22Rv1 (cell line): ENCODE measurements around the gene WDR48.

Experiments
- H3K27ac ChIP-seq: fragments of 450-650 bp; 2 replicates; pipeline ENCODE4 v1.5.1; 2017
- ZFX ChIP-seq: fragments of 450-650 bp; IDR thresholded peaks from 2 replicates; pipeline ENCODE4 v1.6.1; 2017; ENCODE audit warnings: antibody characterized with exemption, borderline replicate concordance
- TF ChIP-seq, protein P1 (sequence below): fragments of 450-650 bp; IDR thresholded peaks from 2 replicates; pipeline ENCODE4 v1.5.1; 2017; ENCODE audit warnings: mild to moderate bottlenecking

The WDR48 gene

DNA sequence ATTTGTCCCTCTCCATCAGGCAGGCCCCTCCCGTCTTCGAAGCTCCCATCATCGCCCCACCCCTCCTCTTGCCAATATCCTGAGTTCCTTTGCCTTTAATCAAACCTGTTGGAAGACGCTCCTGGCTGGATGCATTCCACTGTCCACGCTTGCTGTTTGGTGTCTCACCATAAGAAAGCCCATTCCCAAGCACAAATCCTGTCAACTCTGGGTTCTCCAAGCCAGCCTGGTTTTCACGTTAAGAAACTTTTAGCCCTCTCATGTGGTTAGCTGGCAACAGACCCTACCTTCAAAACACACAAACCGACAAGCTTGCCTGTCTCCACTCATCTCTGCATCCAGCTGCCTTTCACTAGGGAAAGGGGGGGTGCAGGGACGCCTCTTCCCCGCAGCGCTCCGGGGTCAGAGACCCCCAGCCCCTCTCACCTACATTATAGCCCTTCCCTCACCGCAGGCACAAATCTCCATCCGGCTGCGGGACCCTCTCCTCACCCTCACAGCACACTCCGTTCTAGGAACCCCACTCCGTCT is 54.5 kb downstream of the WDR48 start:
- peak overlapping the region; percentile 80 for H3K27ac ChIP-seq

DNA sequence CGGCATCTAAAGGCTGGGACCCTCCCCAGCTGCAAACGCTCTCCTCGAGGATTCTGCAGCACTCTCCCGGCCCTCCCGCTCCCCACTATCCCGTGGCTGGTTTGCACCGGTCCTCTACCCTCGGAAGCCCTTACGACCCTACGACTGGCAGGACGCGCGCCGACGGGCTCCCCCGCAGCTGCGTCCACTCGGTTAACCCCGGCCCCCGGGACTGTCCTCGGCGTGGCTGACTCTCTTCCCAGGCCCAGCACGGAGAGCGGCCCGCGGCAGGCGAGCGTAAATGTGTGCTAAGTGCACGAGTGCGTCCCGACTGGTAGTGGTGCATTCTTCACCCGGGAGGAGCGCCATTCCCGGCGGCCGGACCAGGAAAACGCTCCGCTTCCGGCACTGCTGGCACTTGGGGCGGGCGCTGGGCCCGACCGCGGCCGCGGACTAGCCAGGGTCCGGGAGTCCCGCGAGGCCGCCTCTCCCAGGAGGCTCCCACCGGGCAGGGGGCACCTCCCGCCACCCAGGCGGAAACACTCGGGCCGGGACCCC is 55.1 kb downstream of the WDR48 start:
- H3K27ac ChIP-seq, result peak overlapping the region; percentile 80

More for the DNA sequence above, 54.5 kb downstream of the WDR48 start:
- no peak for TF ChIP-seq ZFX
- TF ChIP-seq, protein P1, sequence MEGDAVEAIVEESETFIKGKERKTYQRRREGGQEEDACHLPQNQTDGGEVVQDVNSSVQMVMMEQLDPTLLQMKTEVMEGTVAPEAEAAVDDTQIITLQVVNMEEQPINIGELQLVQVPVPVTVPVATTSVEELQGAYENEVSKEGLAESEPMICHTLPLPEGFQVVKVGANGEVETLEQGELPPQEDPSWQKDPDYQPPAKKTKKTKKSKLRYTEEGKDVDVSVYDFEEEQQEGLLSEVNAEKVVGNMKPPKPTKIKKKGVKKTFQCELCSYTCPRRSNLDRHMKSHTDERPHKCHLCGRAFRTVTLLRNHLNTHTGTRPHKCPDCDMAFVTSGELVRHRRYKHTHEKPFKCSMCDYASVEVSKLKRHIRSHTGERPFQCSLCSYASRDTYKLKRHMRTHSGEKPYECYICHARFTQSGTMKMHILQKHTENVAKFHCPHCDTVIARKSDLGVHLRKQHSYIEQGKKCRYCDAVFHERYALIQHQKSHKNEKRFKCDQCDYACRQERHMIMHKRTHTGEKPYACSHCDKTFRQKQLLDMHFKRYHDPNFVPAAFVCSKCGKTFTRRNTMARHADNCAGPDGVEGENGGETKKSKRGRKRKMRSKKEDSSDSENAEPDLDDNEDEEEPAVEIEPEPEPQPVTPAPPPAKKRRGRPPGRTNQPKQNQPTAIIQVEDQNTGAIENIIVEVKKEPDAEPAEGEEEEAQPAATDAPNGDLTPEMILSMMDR, result no peak

DNA sequence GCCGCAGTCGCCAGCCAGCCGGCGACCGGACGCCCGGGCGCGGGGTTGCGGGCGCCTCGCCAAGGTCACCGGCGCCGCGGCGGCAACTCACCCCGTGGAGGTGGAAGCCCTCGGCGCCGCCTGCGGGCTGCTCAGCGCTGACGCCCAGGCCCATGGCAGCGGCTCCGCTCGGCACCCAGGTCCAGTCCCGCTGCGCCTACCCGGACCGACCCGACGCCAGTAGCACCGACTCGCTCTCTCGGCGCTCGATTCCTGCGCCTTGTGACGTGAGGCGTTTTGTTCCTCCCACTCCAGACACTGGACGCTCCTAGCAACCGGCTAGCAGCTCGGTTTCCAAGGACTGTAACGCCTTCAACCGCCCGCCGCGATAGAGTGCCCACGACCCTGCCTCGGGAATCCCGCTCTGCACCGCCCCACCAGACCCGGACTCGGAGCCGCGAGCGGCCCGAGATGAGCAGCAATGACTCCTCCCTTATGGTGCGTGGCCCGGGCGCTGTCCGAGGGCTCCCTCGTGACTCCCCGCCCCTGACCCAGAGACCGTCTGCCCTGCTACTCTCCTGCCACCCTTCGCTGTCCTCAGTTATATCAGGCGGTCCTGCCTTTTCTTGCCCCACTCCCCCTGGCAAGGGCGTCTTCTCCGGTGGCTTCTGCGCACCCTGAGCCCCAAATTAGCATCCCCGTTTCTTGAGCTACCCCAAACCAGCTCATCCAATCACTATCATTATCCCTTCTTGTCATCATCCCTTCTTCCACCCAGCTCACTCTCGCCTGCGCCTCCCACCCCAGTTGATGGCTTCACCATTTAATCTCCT is 55.8 kb downstream of the WDR48 start, which contains the start of the genes GORASP1 and TTC21A:
Gene GORASP1, minus strand, starts transcription at position 240 of the 812 bp plus-strand sequence. Its CDS starts 86 bp downstream, at position 154.
Gene TTC21A, plus strand, starts transcription at position 293 of the 812 bp plus-strand sequence. Its CDS starts 158 bp downstream, at position 451.
- peak within 1 kb of the TSS; percentile 80 for H3K27ac ChIP-seq
- no peak for TF ChIP-seq ZFX
- TF ChIP-seq, protein P1, result no peak; the same call in 1 of the 2 replicates

More for the DNA sequence above, 55.1 kb downstream of the WDR48 start:
- no peak for TF ChIP-seq ZFX
- TF ChIP-seq, protein P1, result peak; percentile 8; the same call in 1 of the 2 replicates

DNA sequence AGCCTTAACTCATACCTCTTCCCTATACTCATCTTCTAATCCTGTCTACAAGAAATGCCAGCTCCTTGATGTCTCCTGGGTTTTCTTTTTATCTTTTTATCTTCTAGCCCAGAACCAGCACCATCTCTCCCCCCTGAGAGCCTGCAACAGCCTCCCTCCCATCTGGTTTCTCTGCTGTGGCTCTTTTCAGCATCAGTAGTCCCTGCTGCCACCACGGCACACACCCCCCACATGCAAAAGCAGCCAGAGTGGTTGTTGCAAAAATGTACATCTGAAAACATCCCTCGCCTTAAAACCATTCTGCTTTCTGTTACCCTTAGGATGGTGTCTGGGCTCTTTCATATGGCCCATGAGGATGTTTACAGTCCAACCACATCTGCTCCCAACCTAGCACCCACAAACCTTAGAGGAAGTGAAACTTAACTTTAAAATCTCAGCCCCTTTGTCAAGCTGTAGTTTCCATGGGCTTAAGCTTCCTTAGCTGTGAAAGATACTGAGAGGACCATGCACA is 56.4 kb downstream of the WDR48 start:
- peak overlapping the region; percentile 80; the same call in 1 of the 2 replicates for H3K27ac ChIP-seq
- TF ChIP-seq, protein P1, result no peak
- no peak for TF ChIP-seq ZFX

DNA sequence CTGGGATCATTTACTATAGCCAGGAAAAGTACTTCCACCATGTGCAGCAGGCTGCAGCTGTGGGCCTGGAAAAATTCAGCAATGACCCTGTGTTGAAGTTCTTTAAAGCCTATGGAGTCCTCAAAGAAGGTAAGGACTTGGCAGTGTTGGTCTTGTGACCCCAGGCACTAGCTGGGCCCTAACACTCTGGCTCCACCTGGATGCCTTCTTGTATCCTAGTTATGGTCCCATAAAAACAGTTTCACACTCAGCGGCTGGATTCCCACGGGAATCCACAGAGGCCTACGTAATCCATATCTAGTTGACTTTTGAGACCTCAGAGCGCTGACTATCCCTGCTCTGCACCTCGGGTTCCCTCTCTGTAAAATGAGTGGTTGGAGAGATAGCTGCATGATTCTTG is 57.3 kb downstream of the WDR48 start:
- no peak overlapping the region for H3K27ac ChIP-seq
- TF ChIP-seq, protein P1, result no peak
- no peak for TF ChIP-seq ZFX

DNA sequence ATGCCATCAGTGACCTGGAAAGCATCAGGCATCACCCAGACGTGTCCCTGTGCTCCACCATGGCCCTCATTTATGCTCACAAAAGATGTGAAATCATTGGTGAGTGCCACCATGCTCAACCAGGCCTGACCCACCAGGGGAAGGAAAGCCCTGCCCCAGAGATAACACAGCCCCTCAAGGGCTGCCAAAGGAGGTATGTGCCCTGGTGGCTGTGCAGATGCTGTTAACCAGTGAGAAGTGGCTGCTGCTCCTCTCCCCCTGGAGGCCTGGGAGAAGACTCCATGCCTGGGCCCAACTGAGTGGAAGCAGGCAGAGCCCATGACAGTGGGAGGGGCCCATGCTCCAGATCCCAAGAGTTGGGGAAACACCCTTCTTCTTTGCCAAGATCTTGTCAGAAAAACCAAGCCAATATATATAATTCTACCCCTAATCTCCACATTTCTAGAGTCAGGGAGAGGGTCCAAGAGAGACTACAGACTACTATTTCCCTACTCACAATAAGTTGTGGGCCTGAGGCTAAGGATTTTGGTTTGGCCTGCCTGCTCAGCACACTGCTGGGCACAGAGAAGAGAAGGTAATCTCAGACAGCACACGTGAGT is 58.3 kb downstream of the WDR48 start:
- TF ChIP-seq ZFX, result no peak
- H3K27ac ChIP-seq, result no peak overlapping the region

DNA sequence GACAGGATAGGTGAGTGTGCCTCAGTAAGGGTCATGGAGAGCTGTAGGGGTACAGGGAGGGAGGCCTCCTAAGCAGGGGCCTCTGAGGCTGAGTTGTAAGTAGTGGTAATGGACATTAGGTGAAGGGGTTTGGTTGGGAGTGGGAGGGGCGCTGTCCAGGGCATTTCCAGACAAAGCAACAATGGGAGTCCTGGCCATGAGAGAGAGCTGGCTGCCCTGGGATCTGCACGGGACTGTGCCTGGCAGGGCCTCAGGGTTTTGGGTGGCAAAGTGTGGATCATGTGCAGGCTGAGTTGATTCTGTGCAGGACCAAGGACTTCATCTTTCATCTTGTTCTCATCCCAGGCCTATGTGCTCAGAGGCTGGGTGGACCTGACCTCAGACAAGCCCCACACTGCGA is 60.3 kb downstream of the WDR48 start:
- TF ChIP-seq, protein P1, result no peak
- TF ChIP-seq ZFX, result no peak
- no peak overlapping the region for H3K27ac ChIP-seq
